OCI-LY3 (cell line): Measurements from ENCODE around the gene COX15.

Experiments used
- EZH2phosphoT487 ChIP-seq: fragments of 200-600 bp; shearing (Covaris generic); IDR thresholded peaks from 2 replicates; pipeline ENCODE4 v1.6.1; 2018; ENCODE audit warnings: antibody characterized with exemption, mixed run types, low read depth
- TF ChIP-seq, protein P1 (sequence below): fragments of 200-600, 300-600 bp; sonication (generic); IDR thresholded peaks from 2 replicates; pipeline ENCODE4 v1.5.1; 2014; ENCODE audit warnings: antibody characterized with exemption, low read length, low read depth

DNA sequence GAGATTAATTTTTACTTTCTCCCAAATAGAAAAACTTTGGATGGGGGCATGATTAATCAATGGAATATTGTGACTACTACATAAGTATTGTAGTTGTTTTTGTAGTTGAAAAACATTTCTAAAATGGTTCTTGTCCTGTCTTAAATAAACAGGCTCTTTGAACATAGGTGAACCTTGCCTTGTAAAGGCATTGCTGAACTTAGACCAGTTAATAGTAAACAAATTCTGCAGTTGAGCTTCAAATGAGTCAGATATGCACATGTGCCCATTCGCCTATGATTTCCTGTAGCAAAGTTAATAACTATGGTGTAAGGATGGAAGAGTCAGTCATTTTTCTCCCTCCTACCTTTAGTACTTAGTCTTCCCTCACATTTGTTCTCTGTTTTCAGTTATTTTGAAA lies 22.7 kb upstream of the COX15 start:
- TF ChIP-seq, protein P1, sequence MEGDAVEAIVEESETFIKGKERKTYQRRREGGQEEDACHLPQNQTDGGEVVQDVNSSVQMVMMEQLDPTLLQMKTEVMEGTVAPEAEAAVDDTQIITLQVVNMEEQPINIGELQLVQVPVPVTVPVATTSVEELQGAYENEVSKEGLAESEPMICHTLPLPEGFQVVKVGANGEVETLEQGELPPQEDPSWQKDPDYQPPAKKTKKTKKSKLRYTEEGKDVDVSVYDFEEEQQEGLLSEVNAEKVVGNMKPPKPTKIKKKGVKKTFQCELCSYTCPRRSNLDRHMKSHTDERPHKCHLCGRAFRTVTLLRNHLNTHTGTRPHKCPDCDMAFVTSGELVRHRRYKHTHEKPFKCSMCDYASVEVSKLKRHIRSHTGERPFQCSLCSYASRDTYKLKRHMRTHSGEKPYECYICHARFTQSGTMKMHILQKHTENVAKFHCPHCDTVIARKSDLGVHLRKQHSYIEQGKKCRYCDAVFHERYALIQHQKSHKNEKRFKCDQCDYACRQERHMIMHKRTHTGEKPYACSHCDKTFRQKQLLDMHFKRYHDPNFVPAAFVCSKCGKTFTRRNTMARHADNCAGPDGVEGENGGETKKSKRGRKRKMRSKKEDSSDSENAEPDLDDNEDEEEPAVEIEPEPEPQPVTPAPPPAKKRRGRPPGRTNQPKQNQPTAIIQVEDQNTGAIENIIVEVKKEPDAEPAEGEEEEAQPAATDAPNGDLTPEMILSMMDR = no peak
- no peak for TF ChIP-seq EZH2phosphoT487
